GM04504 (cell line): ENCODE data around the gene CD248.
A peak's percentile ranks its signal among the peaks of the same experiment; 100 is the strongest.

Source experiments
- DNase-seq: peaks from one replicate; pipeline ENCODE4 v3.0.0-alpha.2; 2012; ENCODE audit warnings: low read depth

The CD248 gene

DNA sequence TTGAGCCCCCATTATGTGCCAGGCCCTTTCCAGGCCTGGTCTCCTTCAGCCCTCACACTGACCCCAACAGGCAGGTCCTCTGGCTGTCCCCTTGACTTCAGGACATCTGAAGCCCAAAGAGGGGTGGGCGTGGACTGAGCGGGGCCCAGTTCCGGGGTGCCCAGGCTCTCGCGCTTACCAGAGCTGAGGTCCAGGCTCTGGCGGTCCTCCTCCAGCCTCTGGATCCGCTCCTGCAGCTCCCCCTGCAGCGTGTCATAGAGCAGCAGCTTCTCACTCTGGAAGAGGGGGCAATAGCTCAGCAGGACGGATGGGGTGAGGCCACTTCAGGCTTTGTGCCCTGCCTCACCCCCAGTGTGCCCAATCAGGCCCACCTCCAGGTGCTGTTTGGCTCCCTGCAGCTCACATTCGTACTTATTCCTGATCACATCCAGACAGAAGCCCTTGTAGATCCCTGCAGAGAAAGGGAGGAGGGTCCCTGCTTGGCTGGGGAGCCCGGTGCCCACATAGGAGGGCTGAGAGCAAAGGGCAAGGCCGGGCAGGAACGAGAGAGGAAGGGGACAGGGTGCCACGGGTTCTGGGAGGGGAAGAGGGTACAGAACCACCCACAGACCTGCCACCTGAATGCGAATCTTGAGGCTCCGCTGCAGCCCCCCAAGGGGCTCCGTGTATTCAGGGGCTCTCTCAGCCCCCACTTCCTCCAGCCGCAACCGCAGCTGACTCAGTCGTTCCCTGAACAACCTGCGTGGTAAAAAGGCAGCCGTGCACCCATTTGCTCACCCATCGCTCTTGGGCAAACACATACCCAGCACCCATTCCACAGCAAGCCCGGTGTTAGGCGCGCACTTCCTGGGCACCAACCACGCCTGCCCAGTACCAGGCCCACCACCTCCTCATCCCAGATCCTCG, 24.0 kb upstream of the CD248 start:
- no peak for DNase-seq

DNA sequence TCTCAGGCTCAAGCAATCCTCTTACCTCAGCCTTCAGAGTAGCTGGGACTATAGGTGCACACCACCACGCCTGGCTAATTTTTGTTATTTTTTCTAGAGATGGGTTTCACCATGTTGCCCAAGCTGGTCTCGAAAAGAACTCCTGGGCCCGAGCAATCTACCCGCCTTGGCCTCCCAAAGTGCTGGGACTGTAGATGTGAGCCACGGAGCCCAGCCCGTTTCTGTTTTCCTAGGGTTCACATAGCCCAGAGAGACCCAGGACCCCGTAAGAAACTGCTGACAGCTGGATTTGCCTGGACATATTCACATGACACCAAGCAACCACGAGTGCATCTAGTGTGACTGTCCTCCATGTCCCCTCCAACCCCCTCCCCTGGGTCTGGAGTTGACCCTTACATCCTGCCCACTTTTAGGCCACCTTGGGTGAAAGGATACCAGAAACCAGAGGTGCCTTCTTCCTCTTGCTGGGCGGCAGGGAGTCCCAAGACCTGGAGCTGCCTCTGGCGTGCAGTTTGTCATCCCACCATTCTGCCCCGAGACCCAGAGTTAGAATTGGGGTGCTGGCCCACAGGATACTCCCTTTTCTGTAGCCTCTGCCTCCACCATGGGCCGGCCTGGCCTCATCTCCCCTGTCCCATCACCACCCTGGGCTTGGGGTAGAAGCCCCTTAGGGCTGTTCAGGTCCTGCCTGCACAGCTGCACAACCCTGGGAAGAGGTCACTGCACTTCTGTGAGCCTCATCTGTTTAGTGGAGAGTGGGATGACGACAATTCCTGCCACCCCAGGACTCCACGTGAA, 23.0 kb upstream of the CD248 start:
- DNase-seq = no peak

DNA sequence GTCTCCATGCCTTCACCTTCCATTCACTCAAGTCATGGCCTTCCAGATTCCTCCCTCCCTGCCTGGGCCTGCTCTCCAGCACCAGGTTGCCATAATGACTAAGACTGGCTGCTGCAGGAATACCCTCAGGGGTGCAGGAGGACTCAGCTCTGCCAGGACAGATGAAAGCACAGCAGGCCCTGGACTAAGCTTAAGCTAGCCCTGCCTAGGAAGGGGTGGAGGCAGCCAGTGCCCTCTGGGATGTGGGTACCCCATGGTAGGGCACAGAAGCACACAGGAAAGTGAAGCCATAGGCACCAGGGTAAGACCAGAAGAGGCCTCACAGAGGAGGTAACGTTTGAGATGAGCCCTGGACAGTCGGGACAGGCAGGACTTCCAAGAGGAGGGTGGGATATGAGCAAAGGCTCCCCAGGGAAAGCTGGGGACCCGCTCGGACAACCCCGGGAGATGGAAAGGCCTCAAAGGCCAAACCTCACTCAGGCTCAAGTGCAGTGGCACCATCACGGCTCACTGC, 22.4 kb upstream of the CD248 start:
- no peak for DNase-seq

DNA sequence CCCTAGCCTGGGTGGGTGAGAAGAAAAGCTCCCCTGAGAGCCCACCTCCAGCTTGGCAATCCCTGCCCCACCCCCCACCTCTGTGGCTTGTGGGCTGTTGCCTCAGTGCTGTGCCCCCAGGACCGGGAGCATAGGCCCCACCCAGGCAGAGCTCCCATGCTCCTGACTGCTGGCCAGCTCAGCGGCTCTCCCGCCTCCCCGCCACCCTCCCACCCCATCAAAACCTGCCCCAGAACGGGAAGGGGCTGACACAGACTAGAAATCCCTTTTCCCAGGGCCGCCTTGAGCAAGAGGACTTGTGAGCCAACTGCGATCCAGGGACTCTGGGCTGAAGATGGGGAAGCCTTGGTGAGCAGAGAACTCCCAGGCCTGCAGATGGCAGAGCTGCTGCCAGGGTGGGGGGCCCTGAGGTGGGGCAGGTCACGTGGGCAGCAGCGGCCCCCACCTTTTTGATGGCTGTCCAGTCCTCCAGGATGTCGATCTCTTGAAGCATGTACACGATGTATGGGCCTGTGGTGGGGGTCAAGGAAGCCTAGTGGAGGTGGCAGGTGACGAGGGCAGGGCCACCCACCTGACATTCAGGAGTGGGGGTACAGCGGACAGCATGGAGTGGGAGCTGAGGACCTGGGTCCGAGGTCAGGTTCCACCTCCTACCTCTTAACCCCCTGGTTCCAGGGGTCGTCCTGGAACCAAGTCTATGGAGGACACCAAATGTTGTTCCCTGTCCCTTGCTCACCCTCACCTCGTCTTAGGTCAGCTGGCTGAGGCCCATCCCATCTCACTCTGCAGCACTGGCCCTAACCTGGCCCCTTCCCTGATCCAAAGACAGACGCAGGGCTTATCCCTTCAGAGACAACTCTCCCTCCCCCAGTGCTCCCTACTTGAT, 21.7 kb upstream of the CD248 start:
- DNase-seq = no peak

DNA sequence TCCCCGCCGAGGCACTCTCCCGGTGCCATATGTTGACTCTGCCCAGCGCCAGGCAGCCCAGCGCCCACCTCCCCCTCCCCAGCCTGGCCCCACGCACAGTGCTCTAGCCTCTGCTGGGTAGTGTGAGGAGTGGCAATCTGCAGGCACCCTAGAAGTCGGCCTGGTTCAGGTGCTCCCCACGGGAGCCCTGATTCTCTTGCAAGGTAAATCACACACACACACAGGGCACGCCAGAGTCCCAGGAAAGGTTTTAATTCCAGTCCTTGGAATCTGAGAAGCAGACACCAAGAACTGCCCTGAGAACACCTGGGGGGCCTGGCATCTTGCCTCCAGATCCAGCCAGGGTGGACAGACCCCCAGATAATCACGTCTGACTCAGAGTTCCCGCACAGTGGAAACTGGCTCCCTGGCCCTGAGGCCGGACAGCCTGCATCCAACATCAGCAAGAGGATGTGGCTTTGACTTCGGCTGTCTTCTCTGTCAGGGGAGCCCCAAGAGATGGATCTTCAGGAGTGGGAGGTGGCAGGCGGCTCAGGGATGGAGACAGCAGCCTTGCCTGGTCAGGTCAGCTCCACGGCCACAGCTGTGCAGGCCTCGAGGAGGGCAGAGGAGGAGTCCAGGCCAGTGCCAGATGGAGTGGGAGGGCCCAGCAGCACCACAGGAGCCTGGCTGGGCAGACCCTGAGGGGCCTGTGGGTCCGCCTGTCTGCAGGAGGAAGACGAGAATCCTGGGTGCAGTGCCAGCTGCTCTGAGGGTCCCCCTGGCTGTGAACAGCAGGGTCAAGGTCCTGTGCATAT, 20.5 kb upstream of the CD248 start:
- no peak for DNase-seq

DNA sequence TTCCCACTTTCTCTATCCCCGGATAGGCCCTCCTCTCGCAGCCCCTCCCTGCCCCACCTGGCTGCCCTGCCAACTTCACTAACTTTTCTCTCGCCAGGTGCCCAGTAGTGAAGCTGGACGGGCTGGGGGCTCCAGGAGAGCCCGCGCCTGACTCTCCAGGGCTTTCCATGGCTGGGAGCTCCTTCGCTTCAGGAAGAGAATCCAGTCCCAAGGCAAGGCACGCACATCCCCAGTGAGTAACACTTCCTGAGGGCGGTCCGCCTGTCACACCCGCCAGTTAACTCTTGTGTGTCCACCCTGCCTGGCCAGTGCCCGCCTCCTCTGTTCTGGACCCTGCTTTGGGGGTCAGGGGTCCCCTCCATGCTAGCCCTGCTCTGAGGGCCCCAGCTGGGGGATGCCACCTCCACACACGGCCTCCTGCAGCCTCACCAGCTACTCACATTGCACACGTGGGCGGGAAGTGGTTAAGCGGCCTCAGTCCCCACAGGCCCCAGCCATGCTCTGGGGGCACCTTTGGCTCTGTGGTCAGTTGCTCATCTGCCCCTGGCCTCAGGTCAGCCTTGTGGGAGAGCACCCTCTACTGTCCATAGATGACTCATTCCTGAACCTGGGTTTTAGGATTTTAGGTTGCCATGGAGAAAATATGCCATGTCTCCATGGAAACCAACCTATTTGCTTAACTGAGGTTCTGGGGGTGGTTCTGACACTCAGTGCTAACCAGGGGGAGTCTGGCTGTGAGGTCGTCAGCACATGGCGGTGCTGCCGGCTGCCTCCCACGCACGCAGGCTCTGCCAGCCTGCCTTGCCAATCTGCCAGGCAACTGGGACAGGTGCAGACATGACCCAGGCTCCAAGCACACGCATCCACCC, 19.6 kb upstream of the CD248 start, which contains the start of gene RIN1:
RIN1 (minus strand) TSS at position 201 of the 869 bp plus-strand sequence; CDS start at position 169, 32 bp downstream.
- peak; percentile 96 for DNase-seq

DNA sequence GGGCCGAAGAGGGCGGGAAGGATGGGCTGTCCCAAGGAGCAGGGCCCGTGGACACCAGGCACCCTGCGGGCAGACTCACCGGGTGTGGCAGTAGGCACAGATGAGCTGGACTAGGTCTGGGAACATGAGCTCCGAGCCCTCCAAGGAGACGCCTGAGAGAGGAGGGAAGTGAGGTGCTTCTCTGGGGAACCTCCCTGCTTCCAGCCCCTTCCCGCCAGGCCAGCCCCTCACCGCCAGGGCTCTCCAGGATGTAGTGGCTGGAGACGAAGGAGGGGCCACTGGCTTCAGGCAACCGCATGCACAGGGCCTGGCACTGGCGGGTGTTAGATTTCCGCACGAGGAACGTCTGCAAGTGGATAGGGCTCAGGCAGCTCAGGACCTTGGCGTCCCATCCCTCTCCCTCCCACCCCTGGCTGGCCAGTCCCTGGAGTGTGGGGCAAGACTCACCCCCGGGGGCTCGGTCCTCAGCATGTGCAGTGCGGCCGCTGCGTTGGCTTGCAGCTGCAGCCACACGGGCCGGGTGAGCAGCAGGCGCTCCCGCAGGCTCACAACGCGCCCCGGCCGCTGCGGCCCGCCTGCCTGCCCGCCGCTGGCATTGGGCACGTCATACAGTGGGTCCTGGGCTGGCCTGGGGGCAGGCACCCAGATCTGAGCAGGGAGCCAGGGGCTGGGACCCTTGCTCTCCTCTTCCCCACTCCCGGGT, 18.8 kb upstream of the CD248 start:
- no peak for DNase-seq

DNA sequence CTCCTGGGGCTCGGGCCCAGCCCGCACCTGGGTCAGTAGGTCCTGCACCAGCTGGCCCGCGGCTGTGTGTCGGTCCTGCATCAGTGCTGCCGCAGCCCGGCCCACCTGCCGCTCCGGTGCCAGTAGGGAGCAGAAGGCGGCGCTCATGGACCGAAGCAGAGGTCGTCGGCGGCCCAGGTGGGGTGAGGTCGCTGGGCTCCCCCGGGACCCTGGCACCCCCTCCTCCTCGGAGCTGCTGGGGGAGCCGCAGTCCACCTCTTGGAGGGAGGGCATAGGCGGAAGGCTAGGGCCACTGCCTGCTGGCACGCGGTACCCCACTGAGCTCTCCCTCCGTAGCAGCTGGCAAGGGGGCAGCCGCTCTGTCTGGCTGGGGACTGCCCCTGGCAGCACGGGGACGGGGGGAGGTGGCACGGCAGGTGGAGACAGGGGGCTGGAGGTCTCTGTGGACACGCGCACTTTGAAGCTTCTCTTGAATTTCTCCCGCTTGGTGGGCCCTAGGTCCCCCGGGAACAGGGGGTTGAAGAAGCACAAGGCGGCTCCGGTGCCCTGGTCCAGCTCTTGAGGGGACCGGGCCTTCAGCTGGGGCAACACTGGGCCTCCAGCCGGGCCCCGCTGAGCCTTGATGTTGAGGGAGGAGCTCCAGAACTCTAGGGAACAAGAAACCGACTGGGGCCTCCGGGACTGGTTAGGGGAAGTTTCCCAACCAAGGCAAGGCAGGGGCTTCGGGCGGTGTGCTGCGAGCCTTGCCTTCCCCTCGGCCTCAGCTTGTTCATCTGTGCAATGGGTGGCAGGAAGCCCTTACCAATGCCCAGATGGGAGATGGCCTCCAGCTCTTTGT, 18.0 kb upstream of the CD248 start:
- DNase-seq = no peak

DNA sequence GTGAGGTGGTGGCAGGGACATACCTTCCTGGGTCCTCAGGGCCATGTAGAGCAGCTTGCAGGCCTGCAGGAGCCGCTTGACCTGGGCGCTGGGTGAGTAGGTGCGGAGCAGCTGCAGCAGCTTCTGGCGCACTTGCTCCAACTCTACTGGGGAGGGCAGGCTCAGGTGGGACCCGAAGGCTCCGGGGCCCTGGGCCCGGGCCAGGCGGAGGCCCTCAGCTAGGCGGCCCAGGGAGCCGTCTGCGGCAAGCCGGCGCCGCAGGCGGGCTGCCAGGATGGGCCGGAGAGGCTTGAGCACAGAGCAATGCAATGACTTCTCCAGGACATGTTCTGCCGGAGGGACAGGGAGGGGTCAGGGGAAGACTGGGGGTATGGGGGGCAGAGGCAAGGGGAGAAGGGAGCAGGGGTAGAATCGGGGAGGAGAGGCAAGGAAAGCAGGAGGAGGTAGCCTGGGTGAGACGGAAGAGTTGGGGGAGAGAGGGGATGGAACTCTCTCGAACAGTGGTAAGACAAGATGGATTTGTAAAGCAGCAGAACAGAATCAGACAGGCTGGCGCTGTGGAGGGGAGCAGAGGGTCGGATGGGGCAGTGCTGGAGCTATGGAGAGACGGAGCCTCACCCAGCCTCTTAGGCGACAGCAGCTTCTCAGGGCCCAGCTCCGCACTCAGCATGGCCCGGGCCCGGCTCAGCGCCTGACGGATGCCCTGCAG, 17.2 kb upstream of the CD248 start:
- DNase-seq = no peak

DNA sequence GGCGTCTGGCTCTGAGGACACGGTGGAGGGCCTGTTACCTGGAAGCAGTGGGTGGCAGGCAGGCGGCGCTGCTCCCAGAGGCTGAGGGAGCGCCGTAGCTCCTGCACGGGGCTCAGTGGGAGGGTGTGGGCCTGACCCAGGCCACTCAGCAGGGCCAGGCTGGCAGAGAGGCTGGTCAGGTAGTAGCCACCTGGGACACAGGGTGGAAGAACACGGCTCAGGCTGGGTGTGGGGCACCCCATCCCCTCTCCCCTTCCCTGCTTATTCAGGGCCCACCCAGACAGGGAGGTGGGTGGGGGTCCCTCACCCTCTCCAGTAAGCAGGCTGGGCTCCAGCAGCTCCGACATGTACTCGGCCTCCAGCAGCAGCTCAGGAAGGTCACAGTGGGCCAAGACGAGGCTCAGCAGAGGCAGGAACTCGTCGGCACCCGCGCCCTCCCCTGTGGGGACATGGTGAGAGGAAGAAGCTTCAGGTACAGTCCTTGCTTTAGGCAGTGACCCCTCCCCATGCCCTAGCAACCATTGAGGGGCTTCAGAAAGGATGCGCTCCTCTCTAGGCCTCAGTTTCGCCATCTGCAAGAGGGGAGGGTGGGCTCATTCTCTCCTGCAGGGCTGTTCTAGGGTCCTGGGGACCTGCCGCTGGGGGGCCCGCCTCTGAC, 16.5 kb upstream of the CD248 start:
- DNase-seq = no peak

DNA sequence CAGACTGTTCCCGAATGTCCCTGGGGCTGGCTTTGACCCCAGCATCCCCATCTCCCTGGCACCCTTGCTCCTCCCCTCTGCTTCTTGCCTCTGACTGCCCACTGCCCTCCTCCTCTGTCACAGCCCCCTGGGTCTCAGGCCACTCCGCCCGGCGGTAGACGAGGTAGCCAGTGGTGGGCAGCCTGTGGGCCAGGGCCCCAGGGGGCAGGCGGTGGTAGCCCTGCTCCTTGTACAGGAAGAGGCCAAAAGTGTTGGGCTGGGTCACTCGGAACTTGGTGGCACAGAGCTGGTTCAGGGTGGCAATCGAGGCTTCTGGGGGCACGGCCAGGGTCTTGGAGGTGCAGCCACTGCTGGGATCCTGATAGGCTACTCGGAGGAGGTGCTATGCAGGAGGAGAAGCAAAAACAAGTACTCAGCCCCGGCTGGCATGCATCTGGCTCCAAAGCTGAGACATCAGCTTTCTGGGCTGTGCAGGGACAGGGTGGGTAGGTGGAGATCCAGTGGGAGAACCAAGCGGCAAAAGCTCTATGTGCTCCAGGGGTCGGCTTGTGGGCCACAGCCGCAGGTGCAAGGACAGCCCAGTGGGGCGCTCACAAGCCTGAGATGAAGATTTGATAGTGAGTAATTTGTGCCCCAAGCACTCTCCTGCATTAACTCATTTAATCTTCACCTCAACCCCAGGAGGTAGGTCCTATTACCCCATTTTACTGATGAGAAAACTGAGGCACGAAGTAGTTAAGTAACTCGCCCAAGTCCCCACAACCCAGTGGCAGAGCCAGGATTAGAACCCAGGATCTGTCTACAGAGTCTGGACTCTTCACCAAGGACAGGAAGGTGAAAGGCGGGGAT, 15.8 kb upstream of the CD248 start:
- DNase-seq = no peak

DNA sequence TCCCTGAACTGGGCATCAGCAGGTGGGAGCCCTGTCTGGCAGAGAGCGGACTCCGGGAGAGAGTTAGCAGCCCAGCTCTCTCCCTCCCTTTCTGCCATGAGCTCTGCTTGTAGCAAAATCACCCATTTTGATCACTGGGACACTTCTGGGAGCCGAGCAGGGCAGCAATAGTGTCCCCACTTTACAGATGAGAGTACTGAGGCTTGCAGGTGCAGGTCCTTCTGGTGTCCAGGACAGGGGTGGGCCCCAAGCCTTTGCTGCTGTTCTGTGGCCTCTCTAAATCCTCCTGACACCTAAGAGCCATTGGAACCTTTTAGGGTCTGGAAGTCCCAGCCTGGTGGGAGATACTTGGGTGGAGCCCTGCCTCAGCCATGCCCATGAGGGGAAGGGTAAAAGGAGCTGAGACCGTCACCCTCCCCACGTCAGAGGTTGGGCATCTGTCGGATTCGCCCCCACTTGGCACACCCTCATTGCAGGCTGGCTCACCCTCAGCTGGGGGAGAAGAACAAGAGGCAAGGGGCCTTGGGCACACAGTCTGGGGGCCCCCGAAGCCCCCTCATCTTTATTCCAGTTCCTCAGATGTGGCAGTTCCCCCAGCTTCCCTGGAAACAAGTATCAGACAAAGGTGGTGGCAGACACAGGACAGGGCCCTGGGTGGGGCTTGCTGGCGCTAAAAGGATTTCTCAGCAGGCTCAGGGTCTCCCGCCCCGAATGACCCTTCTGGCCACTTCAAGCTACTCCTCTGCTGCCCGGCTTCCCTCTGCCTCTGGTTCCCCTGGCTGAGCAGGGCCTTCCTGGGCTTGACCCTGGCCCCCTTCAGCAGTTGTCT, 14.9 kb upstream of the CD248 start:
- DNase-seq = no peak

DNA sequence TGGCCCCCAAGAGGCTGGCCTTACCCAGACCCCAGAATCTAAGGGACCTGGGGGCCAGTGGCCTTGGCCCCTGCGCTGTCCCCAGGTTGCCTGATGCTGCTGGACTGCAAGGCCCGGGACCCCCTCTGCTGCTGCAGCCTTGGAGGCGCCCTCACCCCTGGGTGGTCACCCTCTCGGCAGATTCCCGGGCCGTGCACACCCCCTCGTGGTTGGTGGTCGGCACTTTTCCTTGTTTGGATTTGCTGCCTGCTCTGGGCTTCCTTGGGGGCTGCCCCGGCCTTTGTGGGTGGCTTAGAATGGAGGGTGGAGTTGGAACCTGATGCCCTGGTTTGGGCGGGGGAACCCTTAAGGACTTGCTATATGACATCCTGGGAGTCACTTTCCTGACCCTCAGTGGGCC, 14.1 kb upstream of the CD248 start:
- no peak for DNase-seq

DNA sequence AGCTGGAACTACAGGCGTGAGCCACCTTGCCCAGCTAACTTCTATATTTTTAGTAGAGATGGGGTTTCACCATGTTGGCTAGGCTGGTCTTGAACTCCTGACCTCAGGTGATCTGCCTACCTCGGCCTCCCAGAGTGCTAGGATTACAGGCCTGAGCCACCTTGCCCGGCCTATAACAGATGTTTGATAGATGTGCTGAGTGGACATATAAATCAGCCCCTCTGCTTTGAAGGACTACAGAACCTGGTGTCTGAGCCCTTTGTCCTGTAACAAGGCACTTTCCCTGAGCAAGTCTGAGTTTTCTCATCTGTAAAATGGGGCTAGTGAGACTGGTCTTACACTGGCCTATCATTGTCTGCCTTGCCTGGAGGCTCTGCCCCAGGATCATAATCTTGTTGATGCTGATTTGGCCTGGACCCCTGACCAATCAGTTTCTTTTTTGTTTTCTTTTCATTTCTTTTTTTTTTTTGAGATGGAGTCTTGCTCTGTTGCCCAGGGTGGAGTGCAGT, 12.4 kb upstream of the CD248 start:
- DNase-seq = no peak
